Fibroblast of the aortic adventitia (primary cell): ENCODE data around the gene ZNF234. TPM values are rescaled to one million over a fixed set of nuclear protein-coding genes. Genes with fewer than 3 reads are reported as not detected.
A peak's percentile ranks its signal among the peaks of the same experiment; 100 is the strongest.
"Not testable (repeated sequence)": the region's sequence is repeated elsewhere in the genome, so short reads cannot be mapped to it uniquely, and the experiment has no call there.

Experiments used
- DNase-seq: peaks from one replicate; pipeline ENCODE4 v3.0.0-alpha.2; 2010; ENCODE audit warnings: low read depth
- H3K4me3 ChIP-seq: 2 replicates; pipeline ENCODE4 v1.5.1; 2011; ENCODE audit warnings: low read depth, mild to moderate bottlenecking, control low read depth, low read length, moderate library complexity
- total RNA-seq: library from RNA; depleted of rRNA; stranded (reverse); fragments of >200 nt; gene quantifications from 2 replicates; pipeline ENCODE4 v1.2.3, GENCODE V29; 2012; ENCODE audit warnings: low replicate concordance
- TF ChIP-seq, protein P1 (sequence below): IDR thresholded peaks from 2 replicates; pipeline ENCODE4 v1.5.1; 2011; ENCODE audit warnings: mild to moderate bottlenecking, low read length, control low read depth, inconsistent platforms; ENCODE audit not compliant: insufficient read depth

ZNF234 gene
- total RNA-seq, 1 donor, result 10.6 TPM

DNA sequence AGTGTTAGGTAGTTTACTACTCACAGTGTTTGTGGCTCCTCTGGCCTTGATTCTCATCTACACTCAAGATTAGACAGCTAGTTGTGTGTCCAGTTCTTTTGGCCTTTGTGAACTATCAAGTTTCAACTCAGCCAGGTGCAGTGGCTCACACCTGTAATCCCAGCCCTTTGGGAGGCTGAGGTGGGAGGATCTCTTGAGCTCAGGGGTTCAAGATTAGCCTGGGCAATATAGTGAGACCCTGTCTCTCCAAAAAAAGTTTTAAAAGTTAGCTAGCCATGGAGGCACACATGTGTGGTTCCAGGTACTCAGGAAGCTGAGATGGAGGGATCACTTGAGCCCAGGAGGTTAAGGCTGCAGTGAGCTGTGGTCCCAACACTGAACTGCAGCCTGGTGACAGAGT is 39.6 kb downstream of the ZNF234 start:
- no peak for DNase-seq
- TF ChIP-seq, protein P1, sequence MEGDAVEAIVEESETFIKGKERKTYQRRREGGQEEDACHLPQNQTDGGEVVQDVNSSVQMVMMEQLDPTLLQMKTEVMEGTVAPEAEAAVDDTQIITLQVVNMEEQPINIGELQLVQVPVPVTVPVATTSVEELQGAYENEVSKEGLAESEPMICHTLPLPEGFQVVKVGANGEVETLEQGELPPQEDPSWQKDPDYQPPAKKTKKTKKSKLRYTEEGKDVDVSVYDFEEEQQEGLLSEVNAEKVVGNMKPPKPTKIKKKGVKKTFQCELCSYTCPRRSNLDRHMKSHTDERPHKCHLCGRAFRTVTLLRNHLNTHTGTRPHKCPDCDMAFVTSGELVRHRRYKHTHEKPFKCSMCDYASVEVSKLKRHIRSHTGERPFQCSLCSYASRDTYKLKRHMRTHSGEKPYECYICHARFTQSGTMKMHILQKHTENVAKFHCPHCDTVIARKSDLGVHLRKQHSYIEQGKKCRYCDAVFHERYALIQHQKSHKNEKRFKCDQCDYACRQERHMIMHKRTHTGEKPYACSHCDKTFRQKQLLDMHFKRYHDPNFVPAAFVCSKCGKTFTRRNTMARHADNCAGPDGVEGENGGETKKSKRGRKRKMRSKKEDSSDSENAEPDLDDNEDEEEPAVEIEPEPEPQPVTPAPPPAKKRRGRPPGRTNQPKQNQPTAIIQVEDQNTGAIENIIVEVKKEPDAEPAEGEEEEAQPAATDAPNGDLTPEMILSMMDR, result no peak
- H3K4me3 ChIP-seq, result no peak overlapping the region

DNA sequence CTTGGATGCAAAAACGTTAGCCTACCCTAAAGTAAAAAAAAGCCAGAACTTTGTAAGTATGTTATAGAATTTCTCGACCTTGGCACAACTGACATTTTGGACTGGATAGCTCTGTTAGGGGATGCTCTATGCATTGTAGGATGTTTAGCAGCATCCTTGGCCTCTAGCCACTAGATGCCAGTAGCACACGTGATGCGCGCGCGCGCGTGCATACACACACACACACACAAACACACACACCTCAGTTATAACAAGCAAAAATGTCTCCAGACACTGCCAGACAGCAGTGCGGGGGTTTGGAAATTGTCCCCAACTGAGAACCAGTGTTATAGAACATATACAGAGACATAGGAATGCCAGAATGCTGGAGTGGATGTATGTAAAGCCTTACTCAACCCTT is 40.8 kb downstream of the ZNF234 start:
- TF ChIP-seq, protein P1, result no peak
- H3K4me3 ChIP-seq, result no peak overlapping the region
- no peak for DNase-seq

DNA sequence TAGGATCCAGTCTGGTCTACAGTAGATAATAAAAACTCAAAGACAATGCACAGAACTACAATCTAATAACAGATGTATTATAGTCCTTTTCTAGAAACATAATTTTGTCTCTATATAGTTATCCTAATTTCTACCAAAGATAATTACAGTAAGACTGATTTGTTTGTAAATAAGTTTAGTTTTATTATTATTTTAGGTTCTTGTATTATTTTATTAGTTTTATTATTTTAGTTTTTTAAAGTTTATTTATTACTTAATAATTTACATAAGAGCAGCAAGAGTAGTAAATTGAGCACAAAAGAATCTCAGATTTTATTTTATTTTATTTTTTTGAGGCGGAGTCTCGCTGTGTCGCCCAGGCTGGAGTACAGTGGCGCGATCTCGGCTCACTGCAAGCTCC is 48.7 kb downstream of the ZNF234 start:
- no peak for DNase-seq
- TF ChIP-seq, protein P1, result no peak

DNA sequence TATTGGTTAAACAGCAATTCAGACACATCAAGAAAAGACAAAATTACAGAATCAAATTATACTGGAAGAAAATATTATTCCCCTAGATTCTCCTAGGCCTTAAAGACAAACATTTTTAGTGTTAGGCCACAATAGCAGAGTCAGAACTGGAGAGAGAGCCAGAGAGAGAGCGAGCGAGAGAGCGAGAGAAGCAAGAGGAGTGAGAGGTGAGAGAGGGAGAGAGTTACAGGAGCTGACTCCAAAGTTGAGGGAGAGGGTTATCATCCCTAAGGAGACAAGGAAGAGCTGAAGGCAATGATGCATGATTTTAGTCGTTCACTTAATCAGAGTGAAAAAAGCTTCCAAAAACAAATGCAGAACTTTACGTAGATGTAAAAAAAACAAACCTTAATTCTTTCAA is 50.8 kb downstream of the ZNF234 start:
- TF ChIP-seq, protein P1, result no peak
- DNase-seq, result no peak
- no peak overlapping the region for H3K4me3 ChIP-seq

More for the DNA sequence above, 48.7 kb downstream of the ZNF234 start:
- no peak overlapping the region for H3K4me3 ChIP-seq

DNA sequence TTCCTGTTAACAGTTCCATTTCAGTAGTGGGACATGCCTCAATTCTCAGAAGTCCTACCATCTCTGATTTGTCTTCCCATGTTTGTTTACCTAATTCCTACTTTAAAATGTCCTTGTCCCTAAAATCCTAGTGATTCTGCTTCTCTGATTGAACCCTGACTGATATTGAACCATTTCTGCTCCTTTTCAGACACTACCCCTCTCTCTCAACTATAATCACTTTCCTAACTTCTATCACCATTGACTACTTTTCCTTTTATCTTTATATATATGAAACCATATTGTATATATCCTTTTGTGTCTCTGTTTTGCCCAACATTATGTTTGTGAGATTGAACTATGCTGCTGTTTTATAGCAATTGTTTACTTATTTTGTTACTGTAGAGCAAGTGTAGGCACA is 55.4 kb downstream of the ZNF234 start:
- no peak overlapping the region for H3K4me3 ChIP-seq
- TF ChIP-seq, protein P1, result no peak

DNA sequence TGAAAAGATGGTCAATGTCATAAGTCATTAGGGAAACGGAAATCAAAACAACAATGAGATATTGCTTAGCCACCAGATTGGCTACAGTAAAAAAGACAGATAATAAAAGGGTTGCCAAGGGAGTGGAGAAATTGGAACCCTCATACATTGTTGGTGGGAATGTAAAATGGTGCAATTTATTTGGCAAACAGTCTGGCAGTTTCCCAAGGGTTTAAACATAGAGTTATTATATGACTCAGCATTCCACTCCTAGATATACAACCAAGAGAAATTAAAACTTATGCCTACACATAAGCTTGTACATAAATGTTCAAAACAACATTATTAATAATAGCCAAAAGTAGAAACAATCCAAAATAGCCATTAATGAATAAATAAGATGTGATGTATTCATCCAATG is 61.1 kb downstream of the ZNF234 start:
- DNase-seq, result peak; percentile 81
- TF ChIP-seq, protein P1, result no peak
- no peak overlapping the region for H3K4me3 ChIP-seq

More for the DNA sequence above, 55.4 kb downstream of the ZNF234 start:
- no peak for DNase-seq

DNA sequence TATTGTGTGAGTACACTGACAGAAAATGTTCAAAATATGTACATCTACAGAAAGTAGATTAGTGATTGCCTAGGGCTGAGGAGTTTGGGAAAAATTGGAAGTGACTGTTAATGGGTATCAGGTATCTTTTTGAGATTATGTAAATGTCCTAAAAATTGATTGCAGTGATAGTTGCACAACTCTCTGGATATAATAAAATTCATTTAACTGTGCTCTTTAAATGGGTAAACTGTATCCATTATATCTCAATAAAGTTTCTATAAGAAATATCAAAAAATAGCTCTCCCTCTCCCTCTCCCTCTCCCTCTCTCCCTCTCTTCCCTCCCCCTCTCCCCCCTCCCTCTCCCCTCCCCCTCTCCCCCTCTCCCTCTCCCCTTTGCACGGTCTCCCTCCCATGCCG is 61.6 kb downstream of the ZNF234 start:
- H3K4me3 ChIP-seq, result no peak overlapping the region
- TF ChIP-seq, protein P1, result no peak
- DNase-seq, result no peak

DNA sequence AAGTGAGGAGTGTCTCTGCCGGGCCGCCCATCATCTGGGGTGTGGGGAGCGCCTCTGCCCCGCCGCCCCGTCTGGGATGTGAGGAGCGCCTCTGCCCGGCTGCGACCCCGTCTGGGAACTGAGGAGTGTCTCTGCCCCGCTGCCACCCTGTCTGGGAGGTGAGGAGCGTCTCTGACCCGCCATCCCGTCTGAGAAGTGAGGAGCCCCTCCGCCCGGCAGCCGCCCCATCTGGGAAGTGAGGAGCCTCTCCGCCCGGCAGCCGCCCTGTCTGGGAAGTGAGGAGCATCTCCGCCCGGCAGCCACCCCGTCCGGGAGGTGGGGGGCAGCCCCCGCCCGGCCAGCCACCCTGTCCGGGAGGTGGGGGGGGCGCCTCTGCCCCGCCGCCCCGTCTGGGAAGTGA is 62.5 kb downstream of the ZNF234 start:
- H3K4me3 ChIP-seq, DNase-seq: not testable (repeated sequence)
